ENCODE data around the gene HNRNPLL. TPM values are rescaled to one million over a fixed set of nuclear protein-coding genes. Genes with fewer than 3 reads are reported as not detected.
A peak's percentile ranks its signal among the peaks of the same experiment; 100 is the strongest.

HNRNPLL gene
- total RNA-seq, 2 experiments from 2014 or later, result 53.5 to 59.8 TPM

DNA sequence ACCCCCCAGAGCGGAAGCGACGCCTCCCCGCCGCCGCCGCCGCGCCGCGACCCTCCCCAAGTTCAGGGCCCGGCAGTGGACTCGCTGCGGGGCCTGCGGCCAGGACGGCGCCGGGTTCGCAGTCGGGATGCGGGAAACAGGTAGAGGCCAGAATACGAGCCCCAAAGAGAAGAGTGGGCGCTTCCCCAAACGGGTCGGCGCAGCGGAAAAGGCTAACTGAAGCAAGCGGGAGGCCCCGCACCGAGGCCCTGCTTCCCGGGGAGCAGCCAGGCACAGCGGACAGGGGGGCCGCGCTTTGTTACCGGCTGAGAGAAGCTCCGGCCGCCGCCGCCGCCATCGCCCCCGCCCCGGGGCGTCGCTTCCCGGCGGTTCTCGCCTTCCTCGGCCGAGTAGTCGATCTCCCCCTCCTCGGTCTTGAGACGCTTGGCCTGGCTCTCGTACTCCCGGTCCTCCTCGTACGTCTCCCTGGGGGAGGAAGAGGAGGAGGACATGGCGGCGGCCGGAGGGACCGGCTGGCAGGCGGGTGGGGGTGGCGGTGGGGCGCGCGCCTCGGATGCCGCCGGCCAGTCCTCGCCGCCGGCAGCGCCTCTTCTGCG is 494 bp downstream of the HNRNPLL start:
- CTCF ChIA-PET, result interaction anchor here (0.5 to 18.0 kb wide), 20 partner anchors 9 to 142 kb away, joined by 3 to 215 read pairs (median 6); partner anchors contain the start of gene GALM
- Mint-ChIP-seq H3K4me1 (peaks cover 44% of the 10 kb centered on the region), H3K9me3 (ENCODE audit: low read depth) (no peaks in the 10 kb centered on the region), H3K4me3 (peak overlapping the region; percentile 76), H3K27me3 (no peaks in the 10 kb centered on the region), H3K36me3 (ENCODE audit: low read depth) (peaks cover 26% of the 10 kb centered on the region), H3K27ac (peak overlapping the region; percentile 91)
- DNase-seq, result peak; percentile 62
- POLR2A ChIA-PET, result interaction anchor here (0.6 to 3.0 kb wide), 6 partner anchors 52 to 226 kb away, joined by 3 to 19 read pairs (median 4); partner anchors contain the start of genes GALM and SRSF7
- ATAC-seq, result no peak
- intact Hi-C loops (cut with DNase I, micrococcal nuclease), result loop anchor here (2.0 to 5.0 kb wide), 4 partner anchors 95 to 520 kb away; partner anchors contain the start of genes ATL2 (in 1 of the 2), SOS1 (in 1 of the 2) and SRSF7 (in 1 of the 2)

DNA sequence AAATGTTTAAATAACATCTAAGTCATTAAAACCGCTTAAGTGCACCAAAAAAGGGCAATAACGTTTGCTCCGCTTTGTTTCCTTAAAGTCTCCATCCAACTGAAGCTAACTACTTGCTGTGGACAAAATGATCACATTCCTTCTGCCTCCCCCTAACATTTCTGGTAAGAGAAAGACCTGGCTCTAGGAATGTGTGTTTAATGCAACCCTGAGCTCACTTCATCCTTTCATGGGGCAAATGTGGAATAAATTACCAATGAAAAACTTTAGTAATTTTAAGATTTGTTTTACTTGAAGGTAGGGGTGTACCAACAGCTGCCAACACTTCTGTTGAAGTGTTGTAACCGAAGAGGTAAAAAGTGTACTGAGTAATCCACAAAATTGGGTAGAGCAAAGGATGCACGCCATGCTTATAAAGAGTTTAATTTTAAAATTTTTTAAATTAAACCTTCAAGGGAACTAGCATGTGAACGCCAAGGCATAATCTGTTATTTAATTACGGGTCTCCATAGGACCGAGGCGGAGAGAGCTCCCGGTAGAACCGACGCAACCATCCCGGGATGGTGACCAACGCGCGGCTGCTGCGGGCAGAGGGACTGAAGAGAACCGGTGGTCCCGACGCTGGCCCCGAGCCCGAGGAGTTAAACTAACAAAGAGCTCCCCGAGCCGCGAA is 1.1 kb downstream of the HNRNPLL start:
- DNase-seq (peak; percentile 52), ATAC-seq (no peak)
- H3K27me3 Mint-ChIP-seq, result no peaks in the 10 kb centered on the region
- POLR2A ChIA-PET, result interaction anchor here (0.5 to 3.0 kb wide), 3 partner anchors 52 to 149 kb away, joined by 3 to 19 read pairs (median 5); partner anchors contain the start of gene SRSF7
- peak overlapping the region; percentile 76 for H3K4me3 Mint-ChIP-seq
- H3K27ac Mint-ChIP-seq, result peak overlapping the region; percentile 91
- H3K36me3 Mint-ChIP-seq (ENCODE audit: low read depth), result peaks cover 30% of the 10 kb centered on the region
- CTCF ChIA-PET, result interaction anchor here (0.7 to 18.0 kb wide), 17 partner anchors 9 to 142 kb away, joined by 3 to 215 read pairs (median 6); no protein-coding TSS in a partner anchor
- intact Hi-C loops (cut with DNase I, micrococcal nuclease), result loop anchor here (2.0 to 5.0 kb wide), 4 partner anchors 95 to 521 kb away; partner anchors contain the start of genes ATL2 (in 1 of the 2), SOS1 (in 1 of the 2) and SRSF7 (in 1 of the 2)
- no peaks in the 10 kb centered on the region for H3K9me3 Mint-ChIP-seq (ENCODE audit: low read depth)
- peaks cover 50% of the 10 kb centered on the region for H3K4me1 Mint-ChIP-seq

DNA sequence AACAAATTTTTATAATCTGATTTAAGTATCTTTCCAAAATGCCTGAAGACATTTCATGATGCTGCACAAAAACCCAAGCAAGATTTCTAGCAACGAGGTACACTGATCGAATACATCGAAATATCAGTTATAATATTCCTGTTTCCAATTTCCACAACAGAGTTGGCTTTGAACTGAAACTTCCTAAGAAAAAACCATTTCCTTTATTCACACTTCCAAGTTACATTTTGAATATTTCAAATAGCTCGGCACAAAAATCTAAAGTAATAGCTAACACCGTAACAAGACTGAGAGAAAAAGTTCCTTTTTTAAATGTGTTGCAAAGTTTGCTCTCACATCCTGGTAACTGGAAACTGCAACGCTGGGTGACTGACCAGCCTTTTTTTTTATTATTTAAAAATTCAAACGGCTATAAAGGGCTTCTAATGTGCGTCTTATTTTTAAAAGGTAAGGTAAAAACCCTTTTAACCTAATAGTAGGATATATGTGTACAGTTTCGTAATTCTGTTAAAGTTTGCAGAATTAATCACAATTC is 1.7 kb downstream of the HNRNPLL start:
- Mint-ChIP-seq H3K27me3 (no peaks in the 10 kb centered on the region), H3K36me3 (ENCODE audit: low read depth) (peaks cover 32% of the 10 kb centered on the region), H3K4me3 (peak overlapping the region; percentile 76), H3K9me3 (ENCODE audit: low read depth) (no peaks in the 10 kb centered on the region), H3K4me1 (peaks cover 53% of the 10 kb centered on the region), H3K27ac (peak overlapping the region; percentile 91)
- CTCF ChIA-PET, result interaction anchor here (0.7 to 18.0 kb wide), 21 partner anchors 10 to 148 kb away, joined by 3 to 215 read pairs (median 6); no protein-coding TSS in a partner anchor
- ATAC-seq (no peak), DNase-seq (no peak)
- intact Hi-C loops (cut with DNase I, micrococcal nuclease), result loop anchor here (5.0 kb wide), 2 partner anchors 224 to 521 kb away; partner anchors contain the start of genes ATL2 (in 1 of the 2) and SOS1 (in 1 of the 2)
- POLR2A ChIA-PET, result interaction anchor here (0.5 to 3.0 kb wide), 5 partner anchors 51 to 150 kb away, joined by 3 to 19 read pairs (median 5); partner anchors contain the start of gene SRSF7

DNA sequence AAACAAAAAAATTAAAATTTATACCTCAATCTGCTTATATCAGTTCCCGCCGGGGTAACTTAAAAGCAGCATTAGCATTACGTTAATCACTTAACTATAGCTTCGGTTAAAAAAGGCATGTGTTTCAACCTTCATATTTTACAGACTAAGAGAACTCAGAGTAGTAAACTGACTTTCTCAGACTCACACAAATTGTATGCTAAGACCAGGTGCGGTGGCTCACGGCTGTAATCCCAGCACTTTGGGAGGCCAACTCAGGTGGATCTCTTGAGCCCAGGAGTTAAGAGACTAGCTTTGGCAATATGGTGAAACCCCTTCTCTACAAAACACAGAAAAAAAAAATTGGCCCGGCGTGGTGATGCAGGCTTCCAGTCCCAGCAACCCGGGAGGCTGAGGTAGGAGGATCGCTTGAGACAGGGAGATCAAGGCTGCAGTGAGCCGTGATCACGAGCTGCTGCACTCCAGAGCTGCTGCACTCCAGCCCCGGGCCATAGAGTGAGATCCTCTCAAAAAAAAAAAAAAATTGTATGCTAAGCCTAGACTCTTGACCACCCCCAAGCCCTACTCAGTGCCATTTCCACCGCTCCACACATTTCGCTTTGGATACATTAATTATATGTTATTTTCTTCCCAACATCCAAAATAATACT is 2.4 kb downstream of the HNRNPLL start:
- H3K4me1 Mint-ChIP-seq, result peaks cover 55% of the 10 kb centered on the region
- DNase-seq (peak; percentile 50), ATAC-seq (no peak)
- H3K27ac Mint-ChIP-seq, result peak overlapping the region; percentile 91
- intact Hi-C loops (cut with DNase I, micrococcal nuclease), result loop anchor here (5.0 kb wide), 2 partner anchors 223 to 522 kb away; partner anchors contain the start of genes ATL2 (in 1 of the 2) and SOS1 (in 1 of the 2)
- ChIA-PET CTCF (interaction anchor here (0.7 to 18.0 kb wide), 14 partner anchors 11 to 148 kb away, joined by 3 to 215 read pairs (median 6); no protein-coding TSS in a partner anchor), POLR2A (interaction anchor here (0.7 to 1.0 kb wide), 3 partner anchors 10 to 143 kb away, joined by 3 to 7 read pairs (median 4); no protein-coding TSS in a partner anchor)
- H3K9me3 Mint-ChIP-seq (ENCODE audit: low read depth), result no peaks in the 10 kb centered on the region
- no peaks in the 10 kb centered on the region for H3K27me3 Mint-ChIP-seq
- peaks cover 34% of the 10 kb centered on the region for H3K36me3 Mint-ChIP-seq (ENCODE audit: low read depth)
- H3K4me3 Mint-ChIP-seq, result peak overlapping the region; percentile 76

DNA sequence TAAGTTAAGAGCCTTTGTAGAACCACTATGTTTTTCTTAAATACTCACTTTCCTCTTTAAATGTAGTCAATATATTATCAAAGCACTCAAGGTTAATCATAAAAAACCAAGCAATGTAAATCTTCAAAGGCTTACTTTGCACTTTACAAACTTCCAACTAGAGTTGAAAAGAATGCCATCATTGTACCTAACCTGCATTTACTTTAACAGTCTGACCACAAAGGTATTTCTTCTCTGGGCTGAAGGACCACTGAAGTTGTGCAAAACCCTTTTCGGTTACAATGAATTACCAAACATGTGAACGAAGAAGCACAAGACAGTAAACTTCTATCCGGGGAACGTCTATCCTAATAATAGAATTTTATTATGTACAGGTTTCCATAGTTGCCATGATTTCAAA is 3.0 kb downstream of the HNRNPLL start:
- ChIA-PET CTCF (interaction anchor here (1.2 to 18.0 kb wide), 8 partner anchors 16 to 135 kb away, joined by 4 to 215 read pairs (median 6); no protein-coding TSS in a partner anchor), POLR2A (interaction anchor here (0.6 to 0.7 kb wide), 2 partner anchors 9 to 37 kb away, joined by 4 to 5 read pairs; no protein-coding TSS in a partner anchor)
- H3K27me3 Mint-ChIP-seq, result no peaks in the 10 kb centered on the region
- ATAC-seq (no peak), DNase-seq (no peak)
- intact Hi-C loops (cut with DNase I, micrococcal nuclease), result loop anchor here (5.0 kb wide), 2 partner anchors 222 to 523 kb away; partner anchors contain the start of genes ATL2 (in 1 of the 2) and SOS1 (in 1 of the 2)
- H3K27ac Mint-ChIP-seq, result peak overlapping the region; percentile 91
- H3K4me1 Mint-ChIP-seq, result peaks cover 51% of the 10 kb centered on the region
- no peaks in the 10 kb centered on the region for H3K9me3 Mint-ChIP-seq (ENCODE audit: low read depth)
- H3K4me3 Mint-ChIP-seq, result peak overlapping the region; percentile 76
- H3K36me3 Mint-ChIP-seq (ENCODE audit: low read depth), result peaks cover 34% of the 10 kb centered on the region

DNA sequence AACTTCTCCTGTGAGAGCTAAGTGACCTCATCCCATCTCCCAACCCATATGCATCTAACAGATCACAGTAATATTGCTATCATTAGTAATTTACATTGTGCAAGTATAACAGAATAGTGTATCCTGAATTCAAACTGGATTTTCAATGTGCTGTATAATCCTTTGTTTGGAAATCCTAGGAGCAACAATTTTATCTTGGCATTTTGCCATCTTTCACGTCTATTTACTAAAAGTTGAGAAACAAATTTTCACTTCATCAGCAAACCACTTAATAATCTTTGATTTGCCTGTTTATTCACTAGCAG is 3.8 kb downstream of the HNRNPLL start:
- DNase-seq (no peak), ATAC-seq (no peak)
- intact Hi-C loops (cut with DNase I, micrococcal nuclease), result no loop called here
- peaks cover 48% of the 10 kb centered on the region for H3K4me1 Mint-ChIP-seq
- H3K4me3 Mint-ChIP-seq, result peak overlapping the region; percentile 76
- H3K9me3 Mint-ChIP-seq (ENCODE audit: low read depth), result no peaks in the 10 kb centered on the region
- H3K27me3 Mint-ChIP-seq, result no peaks in the 10 kb centered on the region
- ChIA-PET CTCF (interaction anchor here (0.7 to 18.0 kb wide), 16 partner anchors 10 to 523 kb away, joined by 3 to 215 read pairs (median 4); partner anchors contain the start of gene CYP1B1), POLR2A (interaction anchor here (0.6 kb wide), 1 partner anchor 41 kb away, joined by 3 read pairs; no protein-coding TSS in a partner anchor)
- H3K27ac Mint-ChIP-seq, result peak overlapping the region; percentile 91
- peaks cover 34% of the 10 kb centered on the region for H3K36me3 Mint-ChIP-seq (ENCODE audit: low read depth)

GRCh38 chr2:38598200-38598990 is 4.3 kb downstream of the HNRNPLL start:
- ATAC-seq (no peak), DNase-seq (no peak)
- no peaks in the 10 kb centered on the region for H3K9me3 Mint-ChIP-seq (ENCODE audit: low read depth)
- H3K27me3 Mint-ChIP-seq, result no peaks in the 10 kb centered on the region
- peak overlapping the region; percentile 91 for H3K27ac Mint-ChIP-seq
- intact Hi-C loops (cut with DNase I, micrococcal nuclease), result no loop called here
- CTCF ChIA-PET, result interaction anchor here (0.7 to 18.0 kb wide), 16 partner anchors 10 to 522 kb away, joined by 3 to 215 read pairs (median 4); partner anchors contain the start of gene CYP1B1
- H3K4me3 Mint-ChIP-seq, result peak overlapping the region; percentile 76
- POLR2A ChIA-PET, result interaction anchor here (0.6 kb wide), 1 partner anchor 41 kb away, joined by 3 read pairs; no protein-coding TSS in a partner anchor
- peaks cover 47% of the 10 kb centered on the region for H3K4me1 Mint-ChIP-seq
- peaks cover 34% of the 10 kb centered on the region for H3K36me3 Mint-ChIP-seq (ENCODE audit: low read depth)

- Mint-ChIP-seq H3K36me3 (ENCODE audit: low read depth) (peaks cover 34% of the 10 kb centered on the region), H3K27ac (peak overlapping the region; percentile 62)
These were observed 5.6 kb downstream of the HNRNPLL start for GRCh38 chr2:38597115-38597514.

DNA sequence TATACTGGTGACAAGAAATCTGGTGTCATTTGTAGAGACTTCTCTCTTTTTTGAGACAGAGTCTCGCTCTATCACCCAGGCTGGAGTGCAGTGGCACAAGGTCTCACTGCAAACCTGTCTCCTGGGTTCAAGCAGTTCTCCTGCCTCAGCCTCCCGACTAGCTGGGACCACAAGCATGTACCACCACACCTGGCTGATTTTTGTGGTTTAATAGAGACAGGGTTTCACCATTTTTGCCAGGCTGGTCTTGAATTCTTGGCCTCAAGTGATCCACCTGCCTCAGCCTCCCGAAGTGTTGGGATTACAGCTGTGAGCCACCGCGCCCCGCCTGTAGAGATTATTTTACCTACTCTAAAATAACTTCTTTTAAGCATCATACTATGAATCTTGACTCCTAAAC is 6.5 kb downstream of the HNRNPLL start:
- Mint-ChIP-seq H3K36me3 (ENCODE audit: low read depth) (peaks cover 31% of the 10 kb centered on the region), H3K9me3 (ENCODE audit: low read depth) (no peaks in the 10 kb centered on the region), H3K27me3 (no peaks in the 10 kb centered on the region), H3K4me3 (peak overlapping the region; percentile 76), H3K4me1 (peaks cover 58% of the 10 kb centered on the region), H3K27ac (peak overlapping the region; percentile 62)
- POLR2A ChIA-PET, result no interaction called here
- DNase-seq (no peak), ATAC-seq (no peak)
- intact Hi-C loops (cut with DNase I, micrococcal nuclease), result no loop called here
- CTCF ChIA-PET, result interaction anchor here (1.4 to 18.0 kb wide), 4 partner anchors 9 to 144 kb away, joined by 5 to 215 read pairs (median 69); no protein-coding TSS in a partner anchor

More at GRCh38 chr2:38597115-38597514, 5.6 kb downstream of the HNRNPLL start:
- peaks cover 56% of the 10 kb centered on the region for H3K4me1 Mint-ChIP-seq
- H3K9me3 Mint-ChIP-seq (ENCODE audit: low read depth), result no peaks in the 10 kb centered on the region
- DNase-seq, result no peak
- POLR2A ChIA-PET, result interaction anchor here (0.6 to 0.7 kb wide), 2 partner anchors 48 to 151 kb away, joined by 3 read pairs; no protein-coding TSS in a partner anchor
- H3K4me3 Mint-ChIP-seq, result peak overlapping the region; percentile 76
- ATAC-seq, result no peak
- CTCF ChIA-PET, result interaction anchor here (0.7 to 18.0 kb wide), 8 partner anchors 8 to 143 kb away, joined by 3 to 215 read pairs (median 4); no protein-coding TSS in a partner anchor
- intact Hi-C loops (cut with DNase I, micrococcal nuclease), result no loop called here
- no peaks in the 10 kb centered on the region for H3K27me3 Mint-ChIP-seq

All from activated CD4-positive, alpha-beta T cell treated with anti-CD3 and anti-CD28 coated beads for 36 hours (primary cell).